Measurements from ENCODE around the gene HOXA3.

Gene HOXA3

DNA sequence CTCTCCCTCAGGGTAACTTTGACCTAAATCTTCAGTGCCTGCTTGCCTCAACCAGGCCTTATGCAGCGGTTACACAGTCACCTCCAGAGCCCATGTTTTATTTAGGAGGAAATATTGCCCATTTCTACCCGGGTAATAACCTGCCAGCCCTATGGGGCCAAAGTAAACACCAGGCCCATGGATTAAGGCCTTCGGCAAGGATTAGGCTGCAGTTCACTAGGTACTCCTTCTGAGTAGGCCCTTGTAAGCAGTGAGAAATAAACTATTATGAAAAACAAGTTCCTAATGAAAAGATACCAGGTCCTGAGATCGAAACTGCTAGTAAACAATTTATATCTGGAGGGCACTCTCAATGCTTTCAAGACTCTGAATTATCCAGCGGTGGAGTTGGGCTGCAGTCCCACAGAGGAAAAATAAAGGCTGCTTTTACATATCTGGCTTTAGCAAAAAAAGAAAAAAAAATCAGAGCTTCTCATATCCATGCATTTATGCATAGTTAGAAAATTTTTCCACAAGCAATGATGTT, 25.5 kb upstream of the HOXA3 start:
- no peak for DNase-seq

DNA sequence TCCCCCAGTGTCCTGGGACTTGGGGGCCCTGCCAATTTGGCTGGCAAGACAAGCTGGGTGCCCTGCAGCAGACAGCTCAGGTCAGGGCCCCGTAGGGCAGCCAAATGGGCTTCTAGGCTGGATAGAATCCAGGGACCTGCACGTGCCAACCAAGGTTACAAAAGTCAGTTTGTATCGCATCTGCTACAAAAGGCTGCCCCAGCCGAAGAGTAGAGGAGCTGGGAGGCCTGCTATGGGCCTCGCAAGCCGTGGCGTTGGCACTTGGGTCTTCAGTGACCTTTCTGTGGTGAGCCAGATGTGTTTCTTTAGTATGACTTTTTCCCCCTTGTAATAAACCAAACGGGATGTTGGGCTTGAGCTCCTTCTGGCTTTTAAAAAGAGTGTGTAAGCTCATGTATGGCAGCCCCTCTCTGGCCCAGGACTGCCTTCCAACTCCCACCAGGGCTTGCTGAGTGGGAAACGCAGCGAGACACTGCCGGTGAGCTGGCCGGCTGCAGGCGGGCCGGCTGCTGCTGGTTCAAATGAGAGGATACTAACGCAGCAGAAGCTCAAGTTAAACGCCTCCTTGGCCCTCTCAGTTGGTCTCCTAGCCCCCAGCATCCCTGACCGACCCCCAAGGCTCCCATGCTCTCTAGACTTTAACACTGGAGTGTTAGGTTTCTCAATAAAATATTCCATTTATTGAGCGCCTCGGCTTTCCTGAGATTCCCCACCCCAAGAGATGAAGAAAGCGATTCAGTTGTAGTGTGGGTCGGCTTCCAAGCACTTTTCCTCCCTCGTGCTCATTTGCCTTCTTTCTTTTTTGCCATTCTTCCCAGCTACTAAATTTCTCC, 24.8 kb upstream of the HOXA3 start:
- no peak for DNase-seq

- DNase-seq = no peak
Observed at GRCh38 chr7:27176524-27176845, 24.1 kb upstream of the HOXA3 start.

DNA sequence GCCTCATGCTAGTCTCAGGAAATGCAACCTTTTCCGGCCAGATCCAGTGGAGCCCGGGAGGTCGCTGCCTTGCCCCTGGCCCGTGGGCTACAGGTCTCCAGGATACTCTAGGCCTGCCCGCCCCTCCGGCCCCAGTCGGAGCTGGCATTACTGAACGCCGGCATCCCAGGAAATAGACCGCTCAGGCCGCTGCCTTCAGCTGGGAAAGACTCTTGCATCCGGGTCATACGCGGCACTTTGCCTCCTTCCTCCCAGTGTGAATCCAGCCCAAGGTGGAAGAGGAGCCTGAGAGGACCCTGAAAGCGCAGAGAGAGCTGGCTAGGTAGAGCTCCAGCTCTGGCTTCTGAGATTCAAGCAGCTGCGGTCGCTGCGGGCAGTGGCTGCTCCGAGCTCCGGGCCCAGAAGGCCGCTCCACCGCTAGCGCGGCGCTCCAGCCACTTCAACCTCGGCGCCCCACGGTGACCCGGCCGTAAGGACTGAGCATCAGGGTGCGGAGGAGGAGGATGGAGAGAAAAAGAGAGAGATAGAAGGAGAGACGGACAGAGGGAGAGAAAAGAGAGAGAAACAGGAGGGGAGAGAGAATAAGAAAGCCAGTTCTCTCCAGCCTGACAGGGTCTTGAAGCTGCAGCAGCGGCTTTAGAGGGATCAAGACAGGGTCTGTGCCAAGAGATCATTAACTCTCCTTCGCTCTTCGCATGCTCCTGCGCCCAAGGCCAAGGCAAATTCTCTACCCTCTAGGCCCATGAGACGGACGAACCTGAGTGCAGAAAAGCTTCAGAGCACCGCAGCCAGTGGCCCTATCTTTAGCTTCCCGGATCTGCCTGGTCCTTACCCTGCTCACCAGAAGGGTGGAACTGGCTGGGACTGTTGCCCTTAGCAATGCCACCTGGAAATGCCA, 23.5 kb upstream of the HOXA3 start:
- no peak for DNase-seq

DNA sequence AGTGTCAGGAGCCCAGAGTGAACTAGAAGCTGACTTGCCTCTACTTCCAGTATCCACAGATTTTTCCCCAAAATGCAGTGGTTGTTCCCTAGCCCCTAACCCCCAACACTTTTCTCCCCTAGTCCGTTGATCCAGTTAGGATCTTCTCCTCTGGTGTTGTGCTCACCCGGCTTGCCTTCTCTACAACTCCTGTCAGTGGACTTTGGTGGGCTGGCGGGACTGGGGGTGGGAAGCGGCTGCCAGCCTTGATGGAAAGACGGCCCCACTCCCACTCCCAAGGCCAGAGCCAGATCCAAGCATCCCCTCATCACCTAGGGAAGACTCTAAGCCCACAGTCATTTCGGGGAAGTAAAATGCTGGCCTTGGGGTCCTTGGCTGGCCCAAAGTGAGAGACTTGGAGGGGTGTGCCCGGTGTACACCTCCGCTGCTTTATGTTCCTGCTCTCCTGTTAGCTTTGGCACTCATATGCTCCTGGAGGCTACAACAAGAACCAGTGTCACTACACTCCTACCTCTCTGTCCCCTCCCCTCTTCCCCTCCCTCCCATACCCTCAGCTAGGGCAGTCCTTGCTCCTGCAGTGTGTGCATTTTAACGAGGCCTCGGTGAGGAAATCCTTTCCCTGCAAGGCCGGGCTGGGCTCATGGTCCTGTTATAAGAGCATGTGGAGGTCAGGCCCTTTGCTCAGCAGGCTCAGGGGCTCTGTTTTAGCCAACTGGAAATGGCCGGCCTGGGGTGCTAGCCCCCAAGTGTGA, 22.7 kb upstream of the HOXA3 start:
- no peak for DNase-seq

DNA sequence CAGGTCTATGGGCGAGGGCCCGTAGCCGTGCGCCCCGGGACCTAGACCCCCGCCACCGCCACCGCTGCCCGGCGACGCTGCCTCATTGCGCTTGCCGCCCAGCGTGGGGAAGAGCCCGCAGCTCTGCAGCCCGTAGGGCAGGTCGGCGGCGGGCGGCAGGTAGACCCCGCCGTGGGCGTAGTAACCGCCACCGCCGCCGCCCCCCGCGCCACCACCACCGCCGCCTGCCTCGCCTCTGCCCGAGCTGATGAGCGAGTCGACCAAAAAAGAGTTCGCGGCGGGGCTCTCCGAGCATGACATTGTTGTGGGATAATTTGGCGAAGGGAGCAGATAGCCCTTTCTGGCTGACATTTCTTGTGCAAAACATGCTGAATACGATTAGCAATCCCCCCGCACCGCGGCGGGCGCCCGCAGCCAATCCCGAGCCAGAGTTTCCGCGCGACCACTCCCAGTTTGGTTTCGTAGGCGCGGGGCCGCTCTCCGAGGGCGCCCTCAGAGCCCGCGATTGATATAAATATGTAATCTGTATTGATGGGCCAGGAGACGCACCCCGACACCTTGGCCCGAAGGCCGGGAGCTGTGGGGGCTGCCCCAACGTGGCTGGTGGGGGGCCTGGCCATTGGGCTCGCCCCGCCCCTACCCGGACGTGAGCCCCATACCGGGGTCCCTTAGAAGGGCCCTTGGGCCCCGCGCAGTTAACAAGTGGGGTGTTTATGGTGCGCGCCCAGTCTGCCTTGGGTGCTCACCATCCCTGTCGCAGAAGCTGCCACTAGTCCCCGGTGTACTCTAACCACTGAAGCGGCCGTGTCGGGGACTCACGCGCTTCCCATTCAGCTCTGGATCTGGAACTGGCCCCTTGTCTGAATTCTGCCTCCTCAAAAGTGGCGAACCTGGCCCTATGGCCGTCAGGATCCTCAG, 21.8 kb upstream of the HOXA3 start, which contains the start of gene HOXA10:
Gene HOXA10 (minus strand): TSS at position 365 of the 918 bp plus-strand sequence. CDS start 14 bp downstream, at position 351.
- no peak for DNase-seq

GRCh38 chr7:27173511-27173955, 21.1 kb upstream of the HOXA3 start:
- no peak for DNase-seq

- DNase-seq = no peak
Observed at GRCh38 chr7:27172823-27173510, 20.6 kb upstream of the HOXA3 start.

GRCh38 chr7:27172315-27172774, 20.0 kb upstream of the HOXA3 start:
- no peak for DNase-seq

- no peak for DNase-seq
Observed at GRCh38 chr7:27171637-27172314, 19.4 kb upstream of the HOXA3 start.

DNA sequence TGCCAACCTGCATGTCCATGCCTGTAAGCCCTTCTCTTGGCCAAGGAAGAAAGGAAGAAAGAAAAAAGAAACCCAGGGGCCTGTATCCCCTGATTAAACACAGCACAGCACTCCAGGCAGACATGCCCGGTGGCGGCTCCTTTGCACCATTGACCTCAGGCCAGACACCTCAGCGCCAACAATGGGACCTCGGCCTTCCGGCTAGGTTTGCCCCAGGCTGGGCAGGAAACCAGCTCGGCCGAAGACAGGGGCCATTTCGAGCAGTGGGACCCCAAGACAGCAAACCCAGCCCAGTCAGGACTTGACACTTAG, 18.9 kb upstream of the HOXA3 start:
- DNase-seq = no peak

DNA sequence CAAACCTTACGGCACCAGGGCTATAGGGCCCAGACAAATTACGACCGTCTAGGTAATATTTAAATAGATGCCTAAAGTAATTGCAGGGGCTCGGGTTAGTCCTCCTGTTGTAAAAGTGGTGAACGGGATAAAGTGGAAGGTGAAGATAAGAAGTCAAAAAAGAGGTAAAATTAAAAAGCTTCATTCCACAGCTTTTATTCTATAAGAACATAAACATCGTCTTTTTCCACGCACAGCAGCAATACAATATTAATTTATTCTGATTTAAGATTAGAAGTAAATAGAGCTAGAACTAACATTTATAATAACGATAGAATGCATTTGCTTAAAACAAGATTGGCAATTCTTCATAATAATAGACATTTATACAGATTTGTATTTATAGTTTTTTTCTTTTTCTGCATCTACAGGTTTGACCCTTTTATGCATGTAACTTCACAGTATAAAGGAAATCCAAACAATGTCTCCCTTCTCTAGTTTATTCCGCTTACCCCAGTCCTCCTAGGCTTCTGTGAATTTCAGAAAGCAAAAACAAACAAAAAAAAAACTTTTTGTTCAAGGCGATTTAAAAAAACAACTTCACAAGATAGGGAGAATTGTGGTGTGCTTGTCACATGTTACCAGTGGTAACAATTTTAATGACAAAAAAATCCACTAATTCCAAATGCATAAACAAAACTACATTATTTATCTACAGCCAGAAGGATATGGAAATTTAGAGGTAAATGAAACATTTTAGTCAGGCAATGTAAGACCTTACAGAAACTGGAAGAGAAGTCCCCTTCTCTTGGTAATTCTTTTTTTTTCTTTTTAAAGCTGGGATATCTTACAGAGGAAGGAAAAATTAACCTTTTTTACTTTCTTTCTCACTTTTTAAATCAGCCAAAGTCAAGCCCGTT, 18.3 kb upstream of the HOXA3 start:
- no peak for DNase-seq

DNA sequence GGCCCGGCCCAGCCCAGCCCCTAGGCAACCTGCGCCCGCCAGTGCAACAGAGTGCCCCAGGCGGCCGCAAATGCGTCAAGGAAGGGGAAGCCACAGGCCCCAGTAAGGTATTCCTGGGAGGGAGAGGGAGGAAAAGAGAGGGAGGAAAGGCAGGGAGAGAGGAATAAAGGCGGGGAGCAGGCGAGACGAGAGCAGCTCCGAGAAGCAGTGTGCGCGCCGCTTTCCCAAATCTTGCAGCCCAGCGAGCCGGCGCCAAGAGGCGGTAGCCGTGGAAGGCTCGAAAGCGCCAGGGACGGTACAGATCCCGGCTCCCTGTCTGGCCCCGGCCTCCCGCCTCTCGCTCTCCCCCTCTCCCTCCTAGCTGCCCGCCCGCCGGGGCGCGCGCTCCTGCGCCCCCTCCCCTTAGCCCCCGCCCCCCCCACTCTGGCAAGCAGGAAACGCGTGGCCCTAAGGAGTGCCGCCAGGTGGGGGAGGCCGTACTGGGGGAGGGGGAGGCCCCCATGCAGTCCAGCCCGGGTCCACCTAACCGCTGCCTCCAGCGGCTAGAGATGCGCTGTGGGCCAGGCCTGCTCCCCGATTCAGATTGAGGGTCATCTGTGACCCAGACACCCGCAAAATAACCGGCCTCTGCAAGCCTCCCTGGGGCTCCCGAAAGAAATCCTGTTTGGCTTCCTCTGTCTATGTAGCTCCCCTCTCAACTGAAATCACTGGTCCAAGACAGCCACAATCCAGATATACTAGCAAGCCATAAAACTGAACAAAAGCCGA, 17.5 kb upstream of the HOXA3 start:
- DNase-seq = no peak

DNA sequence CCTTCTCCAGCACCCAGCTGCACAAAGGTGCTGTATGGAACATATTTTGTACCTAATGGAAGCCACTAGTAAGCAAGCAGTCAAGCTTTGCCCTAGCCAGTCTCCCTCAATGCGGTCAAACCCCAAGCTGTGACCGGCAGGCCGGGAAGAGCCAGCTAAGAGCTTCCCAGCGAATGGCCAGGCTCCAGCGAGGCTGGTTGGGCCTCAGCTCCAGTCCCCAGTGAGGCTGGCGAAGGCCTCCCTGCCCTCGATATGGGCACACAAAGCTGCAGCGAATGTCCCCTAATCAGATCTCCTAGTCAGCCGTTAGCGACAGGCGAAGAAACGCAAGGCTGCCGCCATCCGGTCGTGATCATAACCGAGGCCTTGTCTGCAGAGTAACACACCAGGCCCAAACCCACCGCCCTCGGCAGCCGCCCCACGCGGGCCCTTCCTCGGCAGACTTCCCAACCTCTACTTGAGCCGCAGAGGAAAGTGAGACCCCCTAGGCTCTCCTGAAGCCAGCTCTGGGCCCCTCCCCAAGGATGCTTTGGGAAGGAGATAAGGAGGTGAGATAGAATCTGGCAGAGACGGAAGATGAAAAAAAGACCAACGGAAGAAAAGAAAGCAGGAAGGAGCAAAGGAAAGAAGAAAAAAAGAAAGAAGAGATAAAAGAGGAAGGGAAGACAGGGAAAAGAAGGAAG, 16.0 kb upstream of the HOXA3 start:
- no peak for DNase-seq

DNA sequence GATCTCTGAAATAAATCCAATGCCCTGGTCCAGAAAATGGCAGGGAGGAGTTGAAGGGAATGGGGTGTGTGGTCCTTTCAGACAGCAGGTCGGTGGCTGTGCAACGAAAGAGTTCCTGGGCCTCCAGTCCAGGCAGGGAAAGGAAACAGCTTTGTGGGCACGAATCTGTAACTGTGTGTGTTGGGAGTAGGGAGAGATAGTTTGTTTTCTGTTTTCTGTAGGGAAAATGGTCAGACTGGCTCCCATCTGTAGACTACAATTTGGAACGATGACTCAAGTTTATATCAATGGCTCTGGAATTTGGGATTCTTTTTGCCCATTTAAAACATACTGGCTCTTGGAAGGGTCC, 15.5 kb upstream of the HOXA3 start:
- DNase-seq = no peak

- no peak for DNase-seq
Observed at GRCh38 chr7:27166531-27167505, 14.4 kb upstream of the HOXA3 start.

- DNase-seq = no peak
Observed at GRCh38 chr7:27165996-27166530, 13.7 kb upstream of the HOXA3 start.

Data from stimulated activated CD4-positive, alpha-beta T cell treated with anti-CD3 and anti-CD28 coated beads, Interleukin-1b, Interleukin-23, amount 100 ng/mL, for 48 hours (primary cell).